Activated CD4-positive, alpha-beta T cell treated with anti-CD3 and anti-CD28 coated beads, Interleukin-2, amount 10 ng/mL, durations not matched to agents 24 days and 14 days (primary cell): Measurements from ENCODE around the gene CCSER1. TPM values are rescaled to one million over a fixed set of nuclear protein-coding genes. Genes with fewer than 3 reads are reported as not detected.

Experiments
- DNase-seq: peaks from one replicate; pipeline ENCODE4 v3.0.0; 2022
- H3K27ac Mint-ChIP-seq: one replicate; pipeline ENCODE4 v1.8.0; 2022; ENCODE audit warnings: mild to moderate bottlenecking, mixed read lengths
- H3K27me3 Mint-ChIP-seq: one replicate; pipeline ENCODE4 v1.8.0; 2022; ENCODE audit warnings: mixed read lengths
- H3K36me3 Mint-ChIP-seq: one replicate; pipeline ENCODE4 v1.8.0; 2022; ENCODE audit warnings: low read depth, mild to moderate bottlenecking, mixed read lengths
- H3K4me1 Mint-ChIP-seq: one replicate; pipeline ENCODE4 v1.8.0; 2021; ENCODE audit warnings: mixed read lengths
- H3K4me3 Mint-ChIP-seq: one replicate; pipeline ENCODE4 v1.8.0; 2022; ENCODE audit warnings: mild to moderate bottlenecking, moderate library complexity, mixed read lengths
- H3K9me3 Mint-ChIP-seq: one replicate; pipeline ENCODE4 v1.8.0; 2021; ENCODE audit warnings: mixed read lengths
- intact Hi-C: fragments of 100-400 bp; cut with micrococcal nuclease; formaldehyde crosslinking; loops from one replicate; pipeline ENCODE4 v1.15.1; 2023
- total RNA-seq: library from RNA; stranded (reverse); gene quantifications from 2 replicates; pipeline ENCODE4 v1.2.3, GENCODE V29; 2022

The CCSER1 gene
- total RNA-seq, 1 donor from 2014 or later = not detected

- intact Hi-C loops = no loop called here
These were observed 62.0 kb downstream of the CCSER1 start for GRCh38 chr4:90189178-90189577.

DNA sequence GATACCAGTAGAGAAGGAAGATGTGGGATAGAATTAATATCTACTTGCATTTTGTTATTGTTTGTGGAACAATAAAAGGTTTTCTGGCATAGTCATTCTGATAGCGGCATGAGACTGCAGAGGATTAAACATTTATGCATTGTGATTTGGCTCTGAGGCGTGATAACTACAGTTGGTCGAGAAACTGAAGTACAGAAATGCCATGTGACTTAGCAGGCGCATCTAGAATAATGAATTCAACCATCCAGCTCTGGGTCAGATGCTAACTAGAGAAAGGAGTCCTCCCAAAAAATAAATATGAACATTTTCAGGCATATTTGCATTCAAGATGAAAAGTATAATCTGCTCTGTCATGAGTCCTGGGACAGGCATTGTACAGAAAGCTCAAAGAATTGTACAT is 62.8 kb downstream of the CCSER1 start:
- Mint-ChIP-seq H3K27ac (no peak overlapping the region), H3K27me3 (no peaks in the 10 kb centered on the region), H3K4me1 (no peaks in the 10 kb centered on the region), H3K36me3 (no peaks in the 10 kb centered on the region), H3K9me3 (no peaks in the 10 kb centered on the region), H3K4me3 (no peak overlapping the region)
- intact Hi-C loops = no loop called here
- DNase-seq = no peak

More at GRCh38 chr4:90189178-90189577, 62.0 kb downstream of the CCSER1 start:
- no peaks in the 10 kb centered on the region for H3K36me3 Mint-ChIP-seq
- no peaks in the 10 kb centered on the region for H3K4me1 Mint-ChIP-seq
- no peak for DNase-seq
- H3K4me3 Mint-ChIP-seq = no peak overlapping the region
- H3K27me3 Mint-ChIP-seq = no peaks in the 10 kb centered on the region
- no peaks in the 10 kb centered on the region for H3K9me3 Mint-ChIP-seq
- H3K27ac Mint-ChIP-seq = no peak overlapping the region

DNA sequence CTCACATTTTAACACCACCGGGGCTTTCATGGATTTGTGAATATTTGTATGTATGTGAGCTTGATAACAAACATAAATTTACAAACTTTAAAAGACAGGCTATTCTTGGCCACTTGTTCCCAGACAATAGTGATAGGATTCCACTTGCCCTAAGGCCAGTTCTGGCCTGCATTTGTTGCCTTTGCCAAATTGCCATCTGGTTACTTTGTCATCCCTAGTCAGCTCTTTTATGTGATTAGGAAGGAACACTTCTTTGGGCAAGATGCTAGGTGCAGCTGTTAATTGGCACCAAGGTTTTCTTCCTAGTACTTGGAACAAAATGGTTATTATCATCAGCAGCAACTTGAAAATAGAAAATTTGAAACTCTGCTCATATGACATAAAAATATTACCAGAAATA is 63.3 kb downstream of the CCSER1 start:
- DNase-seq = no peak
- Mint-ChIP-seq H3K9me3 (no peaks in the 10 kb centered on the region), H3K27me3 (no peaks in the 10 kb centered on the region), H3K36me3 (no peaks in the 10 kb centered on the region), H3K4me3 (no peak overlapping the region), H3K4me1 (no peaks in the 10 kb centered on the region), H3K27ac (no peak overlapping the region)
- intact Hi-C loops = no loop called here

- Mint-ChIP-seq H3K4me3 (no peak overlapping the region), H3K9me3 (no peaks in the 10 kb centered on the region), H3K27ac (no peak overlapping the region), H3K27me3 (no peaks in the 10 kb centered on the region), H3K4me1 (no peaks in the 10 kb centered on the region), H3K36me3 (no peaks in the 10 kb centered on the region)
- DNase-seq = no peak
- intact Hi-C loops = no loop called here
These were observed 71.1 kb downstream of the CCSER1 start for GRCh38 chr4:90198086-90198847.

DNA sequence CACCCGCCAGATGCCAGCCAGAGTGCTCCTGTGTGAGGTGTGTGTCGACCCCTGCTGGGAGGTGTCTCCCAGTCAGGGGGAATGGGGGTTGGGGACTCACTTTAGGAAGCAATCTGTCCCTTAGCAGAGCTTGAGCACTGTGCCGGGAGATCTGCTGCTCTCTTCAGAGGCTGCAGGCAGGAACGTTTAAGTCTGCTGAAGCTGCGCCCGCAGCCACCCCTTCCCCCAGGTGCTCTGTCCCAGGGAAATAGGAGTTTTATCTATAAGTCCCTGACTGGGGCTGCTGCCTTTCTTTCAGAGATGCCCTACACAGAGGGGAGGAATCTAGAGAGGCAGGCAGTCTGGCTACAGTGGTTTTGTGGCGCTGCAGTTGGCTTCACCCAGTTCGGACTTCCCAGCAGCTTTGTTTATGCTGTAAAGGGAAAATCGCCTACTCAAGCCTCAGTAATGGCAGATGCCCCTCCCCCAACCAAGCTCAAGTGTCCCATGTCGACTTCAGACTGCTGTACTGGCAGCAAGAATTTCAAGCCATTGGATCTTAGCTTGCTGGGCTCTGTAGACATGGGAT is 80.8 kb downstream of the CCSER1 start:
- intact Hi-C loops = no loop called here
- no peaks in the 10 kb centered on the region for H3K4me1 Mint-ChIP-seq
- H3K27me3 Mint-ChIP-seq = no peaks in the 10 kb centered on the region
- no peaks in the 10 kb centered on the region for H3K9me3 Mint-ChIP-seq
- H3K4me3 Mint-ChIP-seq = no peak overlapping the region
- DNase-seq = no peak
- no peaks in the 10 kb centered on the region for H3K36me3 Mint-ChIP-seq
- H3K27ac Mint-ChIP-seq = no peak overlapping the region

DNA sequence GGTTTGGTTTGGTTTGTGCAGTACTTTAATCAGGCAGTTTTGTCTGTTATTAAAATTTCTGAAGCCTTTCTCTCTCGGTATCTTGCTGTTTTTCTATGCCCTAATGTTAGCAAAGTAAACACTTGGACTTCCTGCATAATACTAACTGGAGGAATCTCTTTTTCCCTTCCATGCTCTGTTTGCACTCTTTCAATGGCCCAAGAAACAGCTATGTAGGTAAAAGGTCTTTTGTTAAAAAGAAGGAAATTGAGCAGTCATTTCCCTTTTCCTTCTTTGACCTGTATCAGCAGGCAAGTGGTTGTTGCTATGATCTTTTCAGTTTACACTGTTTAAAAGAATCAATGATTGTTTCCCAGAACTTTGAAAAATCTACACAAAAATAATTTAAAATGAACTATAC is 82.7 kb downstream of the CCSER1 start:
- no peaks in the 10 kb centered on the region for H3K27me3 Mint-ChIP-seq
- H3K9me3 Mint-ChIP-seq = no peaks in the 10 kb centered on the region
- H3K4me1 Mint-ChIP-seq = no peaks in the 10 kb centered on the region
- no peaks in the 10 kb centered on the region for H3K36me3 Mint-ChIP-seq
- H3K27ac Mint-ChIP-seq = no peak overlapping the region
- no peak for DNase-seq
- intact Hi-C loops = no loop called here
- H3K4me3 Mint-ChIP-seq = no peak overlapping the region

GRCh38 chr4:90211174-90211573 is 84.0 kb downstream of the CCSER1 start:
- no peaks in the 10 kb centered on the region for H3K27me3 Mint-ChIP-seq
- no peak for DNase-seq
- H3K27ac Mint-ChIP-seq = no peak overlapping the region
- H3K4me1 Mint-ChIP-seq = no peaks in the 10 kb centered on the region
- no peak overlapping the region for H3K4me3 Mint-ChIP-seq
- no peaks in the 10 kb centered on the region for H3K36me3 Mint-ChIP-seq
- H3K9me3 Mint-ChIP-seq = no peaks in the 10 kb centered on the region
- intact Hi-C loops = no loop called here

DNA sequence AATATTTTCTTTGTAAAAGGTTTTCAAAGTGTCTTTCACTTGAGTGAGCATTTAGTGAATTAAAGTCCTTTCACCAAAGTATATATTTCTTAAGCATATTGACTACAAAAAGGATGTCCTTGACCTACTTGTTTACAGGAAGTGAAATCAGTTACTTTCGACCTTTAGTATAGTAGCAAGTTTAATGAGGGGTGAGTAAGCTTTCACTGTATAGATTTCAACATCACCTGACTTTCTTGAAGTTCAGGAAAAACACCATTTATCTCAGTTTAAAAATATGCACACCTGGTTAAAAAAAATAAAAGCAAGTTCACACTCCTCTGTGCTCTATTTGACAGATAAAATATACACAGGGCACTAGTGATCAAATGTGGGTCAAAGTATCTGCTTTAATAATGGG is 88.1 kb downstream of the CCSER1 start:
- Mint-ChIP-seq H3K27ac (no peak overlapping the region), H3K36me3 (no peaks in the 10 kb centered on the region), H3K27me3 (no peaks in the 10 kb centered on the region), H3K4me1 (no peaks in the 10 kb centered on the region), H3K9me3 (no peaks in the 10 kb centered on the region), H3K4me3 (no peak overlapping the region)
- no peak for DNase-seq
- intact Hi-C loops = no loop called here

DNA sequence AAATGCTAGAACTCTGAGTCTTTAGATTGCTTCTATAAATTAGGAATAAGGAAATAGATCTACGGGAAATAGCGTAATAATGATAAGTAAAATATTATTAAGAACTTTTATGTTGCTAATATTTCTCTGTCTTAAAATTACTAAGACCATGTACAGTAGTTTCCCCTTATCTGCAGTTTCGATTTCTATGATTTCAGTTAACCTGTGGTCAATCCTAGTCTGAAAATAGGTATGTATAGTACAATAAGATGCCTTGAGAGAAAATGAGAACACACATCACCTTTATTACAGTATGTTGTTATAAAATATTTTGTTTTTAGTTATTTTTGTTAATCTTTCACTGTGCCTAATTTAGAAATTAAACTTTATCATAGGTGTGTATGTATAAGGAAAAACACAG is 92.6 kb downstream of the CCSER1 start:
- H3K4me1 Mint-ChIP-seq = no peaks in the 10 kb centered on the region

GRCh38 chr4:90220459-90220858 is 93.3 kb downstream of the CCSER1 start:
- Mint-ChIP-seq H3K36me3 (no peaks in the 10 kb centered on the region), H3K4me1 (no peaks in the 10 kb centered on the region), H3K4me3 (no peak overlapping the region), H3K9me3 (no peaks in the 10 kb centered on the region), H3K27ac (no peak overlapping the region), H3K27me3 (no peaks in the 10 kb centered on the region)
- no peak for DNase-seq
- intact Hi-C loops = no loop called here

More for the DNA sequence above, 92.6 kb downstream of the CCSER1 start:
- Mint-ChIP-seq H3K9me3 (no peaks in the 10 kb centered on the region), H3K27ac (no peak overlapping the region), H3K4me3 (no peak overlapping the region), H3K27me3 (no peaks in the 10 kb centered on the region), H3K36me3 (no peaks in the 10 kb centered on the region)
- intact Hi-C loops = no loop called here
- no peak for DNase-seq

DNA sequence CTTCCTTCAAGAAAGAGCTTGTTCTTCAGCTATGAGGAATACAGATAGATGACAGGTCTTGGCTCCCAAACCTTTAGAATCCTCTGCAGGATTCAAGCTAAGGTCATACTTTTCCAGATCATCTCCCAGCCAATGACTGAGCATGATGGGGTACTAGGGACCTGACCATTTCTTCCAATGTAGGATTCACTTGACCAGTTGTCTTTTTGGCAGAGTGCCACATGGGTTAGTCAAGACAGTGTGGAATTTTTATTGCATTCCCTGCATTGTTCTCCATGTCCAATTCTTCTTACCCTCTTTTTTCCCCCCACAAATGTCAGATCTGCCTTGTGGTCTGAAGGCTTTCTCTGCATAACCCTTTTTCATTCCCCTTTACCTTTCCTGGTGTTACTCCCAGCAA is 99.5 kb downstream of the CCSER1 start:
- Mint-ChIP-seq H3K27ac (no peak overlapping the region), H3K4me1 (no peaks in the 10 kb centered on the region), H3K27me3 (no peaks in the 10 kb centered on the region), H3K36me3 (no peaks in the 10 kb centered on the region), H3K9me3 (no peaks in the 10 kb centered on the region), H3K4me3 (no peak overlapping the region)
- intact Hi-C loops = no loop called here
- DNase-seq = no peak

GRCh38 chr4:90227177-90227576 is 100.0 kb downstream of the CCSER1 start:
- no peaks in the 10 kb centered on the region for H3K4me1 Mint-ChIP-seq
- intact Hi-C loops = no loop called here
- no peak overlapping the region for H3K27ac Mint-ChIP-seq
- DNase-seq = no peak
- H3K36me3 Mint-ChIP-seq = no peaks in the 10 kb centered on the region
- no peaks in the 10 kb centered on the region for H3K27me3 Mint-ChIP-seq
- H3K4me3 Mint-ChIP-seq = no peak overlapping the region
- H3K9me3 Mint-ChIP-seq = no peaks in the 10 kb centered on the region

GRCh38 chr4:90234916-90235547 is 107.8 kb downstream of the CCSER1 start:
- Mint-ChIP-seq H3K27ac (no peak overlapping the region), H3K4me1 (no peaks in the 10 kb centered on the region), H3K4me3 (no peak overlapping the region), H3K27me3 (no peaks in the 10 kb centered on the region), H3K36me3 (no peaks in the 10 kb centered on the region), H3K9me3 (no peaks in the 10 kb centered on the region)
- intact Hi-C loops = no loop called here
- no peak for DNase-seq

DNA sequence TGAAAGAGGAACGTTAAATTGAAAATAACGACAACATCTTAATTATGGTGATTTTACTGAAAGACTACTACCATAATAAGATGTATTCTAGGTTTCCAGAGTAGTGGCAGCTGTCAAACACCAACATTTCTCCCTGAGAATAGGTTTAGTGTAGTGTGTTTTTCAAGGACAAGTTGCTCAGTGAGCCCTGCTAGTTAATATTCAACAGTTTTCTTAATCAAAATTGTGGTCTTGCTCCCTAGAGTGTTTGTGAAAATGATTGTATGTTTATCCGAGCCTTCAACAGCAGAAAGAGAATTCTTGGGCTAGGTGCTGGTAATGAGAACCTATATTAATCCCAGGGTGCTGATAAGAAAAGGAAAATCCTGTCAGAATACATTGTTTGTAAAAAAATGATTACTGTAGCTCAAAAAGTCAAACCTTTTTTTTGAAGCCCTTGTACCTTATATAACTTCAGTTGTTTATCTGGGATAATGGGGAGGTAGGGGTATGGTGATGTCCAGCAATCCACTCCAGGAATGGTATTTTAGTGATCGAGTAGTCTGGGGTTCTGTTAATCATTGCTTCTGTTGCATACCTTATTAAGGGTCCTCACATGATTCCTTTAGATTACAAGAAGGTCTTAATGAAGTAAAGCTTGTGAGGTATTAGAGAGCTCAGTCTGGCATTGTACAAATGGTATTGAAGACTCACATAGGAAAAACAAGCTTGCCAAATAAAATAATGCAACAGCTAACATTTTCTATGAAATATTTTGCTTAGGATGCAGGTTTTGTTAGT is 110.7 kb downstream of the CCSER1 start:
- intact Hi-C loops = no loop called here
- Mint-ChIP-seq H3K4me3 (no peak overlapping the region), H3K36me3 (no peaks in the 10 kb centered on the region), H3K9me3 (no peaks in the 10 kb centered on the region), H3K27ac (no peak overlapping the region), H3K27me3 (no peaks in the 10 kb centered on the region), H3K4me1 (no peaks in the 10 kb centered on the region)
- DNase-seq = no peak
